Measurements from ENCODE around the gene ANKFN1.

- TF ChIP-seq CTCF (IDR thresholded peaks at IDR 0.05; ENCODE audit: low read depth, low read length, poor library complexity, severe bottlenecking) (no peak), EZH2phosphoT487 (IDR thresholded peaks at IDR 0.05; ENCODE audit: borderline replicate concordance, low read length) (no peak)
These were observed 270.7 kb downstream of the ANKFN1 start for GRCh38 chr17:56424005-56424404.

Data from DOHH2 (cell line).